Activated CD4-positive, alpha-beta T cell treated with anti-CD3 and anti-CD28 coated beads for 36 hours (primary cell): ENCODE results near the gene ACACB. TPM values are rescaled to one million over a fixed set of nuclear protein-coding genes. Genes with fewer than 3 reads are reported as not detected.
A peak's percentile ranks its signal among the peaks of the same experiment; 100 is the strongest.

Experiments
- ATAC-seq: fragments of 200-7000 bp; cut with Tn5 transposase; one replicate; pipeline ENCODE4 v1.10.0; 2021; ENCODE audit warnings: mild to moderate bottlenecking, moderate library complexity
- CTCF ChIA-PET: fragments of 350-600 bp; sonication (Branson Sonifier 250); formaldehyde crosslinking; loops from one replicate; lab custom pipeline; 2021; ENCODE audit warnings: antibody characterized with exemption; lab: Charles Lee
- POLR2A ChIA-PET: fragments of 350-600 bp; sonication (Branson Sonifier 250); formaldehyde crosslinking; loops from one replicate; lab custom pipeline; 2021; ENCODE audit warnings: antibody characterized with exemption, inconsistent platforms; lab: Charles Lee
- DNase-seq: peaks from one replicate; pipeline ENCODE4 v3.0.0-alpha.2; 2020
- H3K27ac Mint-ChIP-seq: one replicate; pipeline ENCODE4 v1.8.0; 2021; ENCODE audit warnings: mixed read lengths
- H3K27me3 Mint-ChIP-seq: one replicate; pipeline ENCODE4 v1.8.0; 2021; ENCODE audit warnings: mixed read lengths
- H3K36me3 Mint-ChIP-seq: one replicate; pipeline ENCODE4 v1.8.0; 2021; ENCODE audit warnings: low read depth, mixed read lengths
- H3K4me1 Mint-ChIP-seq: one replicate; pipeline ENCODE4 v1.8.0; 2021; ENCODE audit warnings: mixed read lengths
- H3K4me3 Mint-ChIP-seq: one replicate; pipeline ENCODE4 v1.8.0; 2021; ENCODE audit warnings: mild to moderate bottlenecking, moderate library complexity, mixed read lengths
- H3K9me3 Mint-ChIP-seq: one replicate; pipeline ENCODE4 v1.8.0; 2021; ENCODE audit warnings: low read depth, mixed read lengths
- intact Hi-C, 2 experiments: fragments of 100-400 bp; cut with DNase I in 1 of 2; cut with micrococcal nuclease in 1 of 2; formaldehyde crosslinking; loops; one replicate each; pipeline versions ENCODE4 v1.14.2 to v1.15.1; 2022 to 2024; cut with DNase I, micrococcal nuclease
- total RNA-seq, 2 experiments: library from RNA; stranded (reverse); gene quantifications; one replicate each; pipeline ENCODE4 v1.2.3, GENCODE V29; 2021

ACACB gene
- total RNA-seq, 2 experiments from 2014 or later, result 11.5 to 13.3 TPM

GRCh38 chr12:109309381-109310246 is 193.2 kb downstream of the ACACB start:
- DNase-seq (peak; percentile 32), ATAC-seq (peak; percentile 47)
- no peaks in the 10 kb centered on the region for H3K36me3 Mint-ChIP-seq
- intact Hi-C loops, result no loop called here
- H3K27me3 Mint-ChIP-seq, result peaks cover 45% of the 10 kb centered on the region
- peak overlapping the region; percentile 63 for H3K4me3 Mint-ChIP-seq
- H3K4me1 Mint-ChIP-seq, result peaks cover 9% of the 10 kb centered on the region
- POLR2A ChIA-PET, result no interaction called here
- CTCF ChIA-PET, result no interaction called here
- H3K9me3 Mint-ChIP-seq, result no peaks in the 10 kb centered on the region
- no peak overlapping the region for H3K27ac Mint-ChIP-seq

- DNase-seq, result peak; percentile 47
- peaks cover 46% of the 10 kb centered on the region for H3K27me3 Mint-ChIP-seq
These were observed 194.1 kb downstream of the ACACB start for GRCh38 chr12:109310247-109311125.

More at GRCh38 chr12:109310247-109311125, 194.1 kb downstream of the ACACB start:
- CTCF ChIA-PET, result interaction anchor here (0.8 kb wide), 1 partner anchor 75 kb away, joined by 3 read pairs; no protein-coding TSS in a partner anchor
- Mint-ChIP-seq H3K4me1 (peaks cover 9% of the 10 kb centered on the region), H3K27ac (no peak overlapping the region), H3K9me3 (no peaks in the 10 kb centered on the region), H3K4me3 (peak overlapping the region; percentile 54), H3K36me3 (no peaks in the 10 kb centered on the region)
- POLR2A ChIA-PET, result no interaction called here
- peak; percentile 60 for ATAC-seq
- intact Hi-C loops, result no loop called here

Other genes with a start within 250 kb of the ACACB start
- gene DAO, start 236.5 kb upstream of the ACACB start, total RNA-seq, result not detected
- not detected for gene SVOP, start 95.5 kb upstream of the ACACB start, total RNA-seq
- 10 to 100 TPM in 1 of 2 experiments, 1 to 10 TPM in 1; 9.2 to 14.5 TPM for gene USP30, start 64.0 kb upstream of the ACACB start, total RNA-seq
- 10 to 100 TPM; 32.1 to 33.3 TPM for gene ALKBH2, start 23.1 kb upstream of the ACACB start, total RNA-seq
- gene UNG, start 19.0 kb upstream of the ACACB start, total RNA-seq, result 10 to 100 TPM; 69.9 TPM
- gene FOXN4, start 192.7 kb downstream of the ACACB start, total RNA-seq, result not detected
- not detected for gene MYO1H, start 231.3 kb downstream of the ACACB start, total RNA-seq